Thymus (tissue), 11 donors: ENCODE data around the gene SFTPA2. TPM values are rescaled to one million over a fixed set of nuclear protein-coding genes. Genes with fewer than 3 reads are reported as not detected.
"Not testable (repeated sequence)": the region's sequence is repeated elsewhere in the genome, so short reads cannot be mapped to it uniquely, and the experiment has no call there.

Experiments
- DNase-seq, 9 donors: peaks; one replicate each; pipeline ENCODE4 v3.0.0-alpha.2; 2013; ENCODE audit warnings: low spot score in 9 of 9, low read depth in 6 of 9, missing footprints in 1 of 9
- H3K27ac ChIP-seq, 2 donors: one replicate each; pipeline ENCODE4 v1.5.1; 2013; ENCODE audit warnings: control low read depth in 1 of 2, low read depth in 1 of 2, low read length in 1 of 2, mild to moderate bottlenecking in 1 of 2, moderate library complexity in 1 of 2
- H3K27me3 ChIP-seq, 2 donors: one replicate each; pipeline ENCODE4 v1.5.1; 2013; ENCODE audit warnings: low read length in 1 of 2; ENCODE audit not compliant: control insufficient read depth in 2 of 2, insufficient read depth in 1 of 2
- H3K36me3 ChIP-seq, 2 donors: one replicate each; pipeline ENCODE4 v1.5.1; 2013; ENCODE audit warnings: low read length in 1 of 2, mild to moderate bottlenecking in 1 of 2, moderate library complexity in 1 of 2; ENCODE audit not compliant: control insufficient read depth in 2 of 2, insufficient read depth in 2 of 2
- H3K4me1 ChIP-seq, 2 donors: one replicate each; pipeline ENCODE4 v1.5.1; 2013; ENCODE audit warnings: low read length in 2 of 2; ENCODE audit not compliant: control insufficient read depth in 2 of 2, insufficient read depth in 2 of 2
- H3K4me3 ChIP-seq, 2 donors: one replicate each; pipeline ENCODE4 v1.5.1; 2013; ENCODE audit warnings: low read length in 2 of 2, control low read depth in 1 of 2, mild to moderate bottlenecking in 1 of 2
- H3K9me3 ChIP-seq, 2 donors: one replicate each; pipeline ENCODE4 v1.5.1; 2013; ENCODE audit warnings: low read length in 1 of 2, mild to moderate bottlenecking in 1 of 2; ENCODE audit not compliant: control insufficient read depth in 2 of 2, insufficient read depth in 1 of 2
- WGBS: extraction: QIAGEN DNeasy Blood & Tissue Kit; methylation state at CpG from one replicate; pipeline ENCODE4 v1.1.7; 2013; 5-methylcytosine and 5-hydroxymethylcytosine counted together
- polyA plus RNA-seq: library from polyadenylated mRNA; stranded (reverse); fragments of 200-250 nt; gene quantifications from one replicate; pipeline ENCODE4 v1.2.3, GENCODE V29; 2013
- total RNA-seq: library from RNA; stranded (reverse); fragments of 120-200 nt; gene quantifications from one replicate; pipeline ENCODE4 v1.2.4, GENCODE V29; 2013
- donor health status: healthy.

The SFTPA2 gene
- total and polyA plus RNA-seq, 2 donors: 2.3 to 14.6 TPM

DNA sequence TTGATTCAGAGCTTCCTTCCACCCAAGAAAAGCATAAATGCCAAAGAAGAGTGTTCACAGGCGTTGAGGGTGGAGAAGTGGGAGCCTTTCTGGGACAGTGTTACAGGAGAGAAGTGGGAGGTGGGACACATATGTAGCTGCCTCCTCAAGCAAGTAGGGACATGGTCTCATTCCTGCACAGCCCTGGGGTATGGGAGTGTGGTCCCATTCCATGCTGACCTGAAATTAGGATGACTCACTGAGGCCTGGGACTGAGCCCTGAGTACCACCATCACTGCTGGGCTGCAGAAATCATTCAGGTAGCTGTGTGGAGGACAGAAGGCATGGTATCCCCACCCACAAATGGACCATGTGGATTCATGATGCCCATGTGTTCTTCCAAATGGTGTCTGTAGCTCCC is 33.2 kb upstream of the SFTPA2 start:
- Histone ChIP-seq H3K4me3 (no peak overlapping the region), H3K36me3 (no peaks in the 10 kb centered on the region), H3K9me3 (no peaks in the 10 kb centered on the region), H3K27me3 (no peaks in the 10 kb centered on the region), H3K4me1 (no peaks in the 10 kb centered on the region), H3K27ac (no peak overlapping the region)
- no peak for DNase-seq
- WGBS: 96% methylated on average over 1 of the region's 1 CpG

DNA sequence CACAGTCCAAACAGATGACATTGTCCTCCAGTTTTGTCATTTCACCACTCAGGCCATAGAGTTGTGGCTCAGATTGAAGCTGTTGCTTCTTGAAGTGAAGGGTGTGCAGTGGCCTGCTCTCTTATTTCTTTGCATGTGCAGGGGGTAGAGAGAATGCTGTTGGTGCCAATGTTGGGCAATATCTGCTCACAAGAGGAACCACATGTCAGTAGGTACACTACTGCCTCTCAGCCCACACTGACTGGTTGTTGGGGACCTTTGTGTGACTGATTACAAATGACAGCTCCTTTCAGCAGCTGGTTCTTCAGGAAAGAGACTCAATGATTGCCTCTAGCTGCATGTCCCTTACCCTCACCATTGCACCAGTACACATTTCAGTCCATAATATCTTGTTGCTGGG is 28.6 kb upstream of the SFTPA2 start:
- Histone ChIP-seq H3K4me3 (no peak overlapping the region), H3K27me3 (no peaks in the 10 kb centered on the region), H3K9me3 (no peaks in the 10 kb centered on the region), H3K36me3 (no peaks in the 10 kb centered on the region), H3K4me1 (no peaks in the 10 kb centered on the region), H3K27ac (no peak overlapping the region)
- DNase-seq: no peak

DNA sequence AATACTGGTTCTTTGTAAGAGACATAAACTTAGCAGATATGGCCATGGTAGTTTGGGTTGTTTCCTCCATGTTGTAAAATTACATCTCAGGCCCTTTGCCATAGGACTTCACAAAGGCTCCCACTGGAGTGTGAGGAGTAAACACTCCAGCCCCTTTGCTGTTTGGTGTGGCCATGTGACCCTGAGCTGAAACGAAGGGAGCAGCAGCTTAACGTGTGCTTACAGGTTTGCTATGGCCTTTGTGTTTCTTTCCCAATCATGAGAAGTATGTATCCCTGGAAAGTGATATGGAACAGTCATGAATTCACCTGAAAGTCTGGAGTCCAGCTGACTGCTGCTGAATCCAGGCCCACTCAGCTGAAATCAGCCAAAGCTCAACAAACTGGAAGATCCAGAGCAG is 26.7 kb upstream of the SFTPA2 start:
- Histone ChIP-seq H3K4me3 (no peak overlapping the region), H3K27ac (no peak overlapping the region), H3K27me3 (no peaks in the 10 kb centered on the region), H3K9me3 (no peaks in the 10 kb centered on the region), H3K4me1 (no peaks in the 10 kb centered on the region), H3K36me3 (no peaks in the 10 kb centered on the region)
- no peak for DNase-seq
- WGBS: 92% methylated on average over 2 of the region's 2 CpGs

DNA sequence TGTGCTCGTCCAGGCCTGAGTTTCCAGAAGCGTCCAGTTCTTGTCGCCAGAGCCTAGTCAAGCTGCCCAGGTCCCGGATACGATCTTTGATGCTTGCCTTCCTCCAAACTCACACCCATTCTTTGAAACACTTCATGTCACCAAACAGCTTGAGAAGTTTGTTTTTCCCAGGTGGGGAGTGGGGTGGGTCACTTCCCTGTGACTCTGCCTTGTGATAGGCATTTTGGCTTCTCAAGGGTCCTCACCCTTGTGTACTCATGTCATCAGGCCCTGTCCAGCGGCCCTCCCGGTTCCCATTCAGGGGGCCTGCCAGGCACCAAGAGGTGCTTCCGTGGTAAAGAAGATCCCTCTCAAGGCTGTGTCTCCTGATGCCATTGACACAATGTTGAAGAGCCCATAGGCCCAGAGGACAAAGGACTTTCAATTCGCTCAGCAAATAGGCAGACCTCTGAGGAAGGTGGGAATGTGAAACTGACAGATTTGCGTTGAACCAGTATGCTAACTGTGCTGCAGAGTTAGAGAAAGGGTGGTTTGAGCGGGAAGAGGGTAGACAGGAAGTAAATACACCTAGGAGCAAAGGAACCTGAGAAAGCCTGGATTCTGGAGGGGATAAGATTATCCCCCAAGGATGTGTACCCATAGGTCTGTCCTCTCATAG is 25.8 kb upstream of the SFTPA2 start:
- no peak overlapping the region for H3K4me3 ChIP-seq
- no peaks in the 10 kb centered on the region for H3K27me3 ChIP-seq
- H3K9me3 ChIP-seq: no peaks in the 10 kb centered on the region
- no peak for DNase-seq
- H3K36me3 ChIP-seq: no peaks in the 10 kb centered on the region
- H3K4me1 ChIP-seq: no peaks in the 10 kb centered on the region
- 97% methylated on average over 11 of the region's 11 CpGs for WGBS
- H3K27ac ChIP-seq: no peak overlapping the region

DNA sequence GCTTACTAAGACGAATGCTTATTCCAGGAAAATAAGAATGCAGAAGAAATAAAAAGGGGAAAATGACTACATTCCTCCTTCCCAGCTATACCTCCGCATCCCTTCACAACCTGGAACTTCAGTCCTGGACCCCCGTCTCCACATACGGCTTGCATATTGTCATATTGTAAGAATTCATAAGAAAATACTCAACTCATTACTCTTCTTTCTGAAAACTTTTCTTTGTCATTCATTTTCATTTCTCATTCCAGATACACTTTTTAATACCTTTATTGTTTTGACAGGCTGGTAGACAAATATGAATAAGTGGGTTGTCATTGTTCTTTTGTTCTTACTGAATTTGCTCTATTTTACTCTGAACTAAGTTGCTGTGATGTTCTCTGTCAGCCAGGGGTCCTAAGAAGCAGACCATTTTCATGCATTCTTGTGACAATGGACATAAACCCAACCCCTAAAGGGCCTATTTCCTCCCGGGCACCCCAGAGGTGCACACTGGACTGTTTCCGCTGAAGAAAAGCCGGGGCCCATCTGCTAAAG is 23.3 kb upstream of the SFTPA2 start:
- Histone ChIP-seq H3K4me1 (no peaks in the 10 kb centered on the region), H3K27ac (no peak overlapping the region), H3K9me3 (no peaks in the 10 kb centered on the region), H3K36me3 (no peaks in the 10 kb centered on the region), H3K4me3 (no peak overlapping the region), H3K27me3 (no peaks in the 10 kb centered on the region)
- DNase-seq: no peak
- 91% methylated on average over 7 of the region's 7 CpGs for WGBS

DNA sequence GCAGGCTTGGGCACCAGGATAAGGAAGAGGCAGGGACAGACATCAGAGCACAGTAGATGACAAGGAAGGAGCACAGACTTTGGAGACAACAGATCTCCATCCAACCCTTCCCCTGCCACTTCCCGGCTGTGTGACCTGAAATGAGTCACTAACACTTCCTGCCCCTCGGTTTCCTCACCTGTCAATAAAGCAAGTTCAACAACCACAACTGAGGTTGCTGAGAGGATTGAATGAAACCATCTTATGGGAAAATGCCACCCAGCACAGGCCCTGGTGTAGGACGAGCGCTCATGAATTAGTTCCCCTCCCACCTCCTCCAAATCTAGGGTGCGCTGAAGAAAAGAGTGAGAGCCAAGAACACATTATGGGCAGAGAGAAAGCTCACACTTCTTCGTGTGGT is 22.7 kb upstream of the SFTPA2 start:
- H3K27me3 ChIP-seq, H3K4me3 ChIP-seq, H3K4me1 ChIP-seq, H3K9me3 ChIP-seq, DNase-seq, H3K27ac ChIP-seq, H3K36me3 ChIP-seq: not testable (repeated sequence)
- 95% methylated on average over 6 of the region's 6 CpGs for WGBS

DNA sequence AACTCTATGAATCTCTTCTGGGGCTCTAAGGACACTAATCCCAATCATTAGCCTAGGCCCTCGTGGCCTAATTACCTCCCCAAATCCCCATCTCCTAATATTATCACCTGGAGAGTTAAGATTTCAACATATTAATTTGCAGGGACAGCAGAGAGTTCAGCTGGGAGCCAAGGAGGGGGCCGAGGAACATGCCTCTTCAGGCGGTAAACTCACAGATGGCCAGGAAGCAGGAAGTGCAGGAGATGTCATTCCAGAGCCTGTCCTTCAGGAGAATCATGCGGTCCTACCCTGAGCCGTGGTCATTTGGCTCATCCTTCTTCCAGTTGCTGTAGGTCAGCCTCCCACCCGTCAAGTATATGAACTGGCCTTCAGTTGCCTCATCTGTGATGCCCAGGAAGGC is 21.9 kb upstream of the SFTPA2 start:
- Histone ChIP-seq H3K27me3 (no peaks in the 10 kb centered on the region), H3K4me3 (no peak overlapping the region), H3K4me1 (no peaks in the 10 kb centered on the region), H3K27ac (no peak overlapping the region), H3K9me3 (no peaks in the 10 kb centered on the region), H3K36me3 (no peaks in the 10 kb centered on the region)
- no peak for DNase-seq
- 94% methylated on average over 6 of the region's 6 CpGs for WGBS

DNA sequence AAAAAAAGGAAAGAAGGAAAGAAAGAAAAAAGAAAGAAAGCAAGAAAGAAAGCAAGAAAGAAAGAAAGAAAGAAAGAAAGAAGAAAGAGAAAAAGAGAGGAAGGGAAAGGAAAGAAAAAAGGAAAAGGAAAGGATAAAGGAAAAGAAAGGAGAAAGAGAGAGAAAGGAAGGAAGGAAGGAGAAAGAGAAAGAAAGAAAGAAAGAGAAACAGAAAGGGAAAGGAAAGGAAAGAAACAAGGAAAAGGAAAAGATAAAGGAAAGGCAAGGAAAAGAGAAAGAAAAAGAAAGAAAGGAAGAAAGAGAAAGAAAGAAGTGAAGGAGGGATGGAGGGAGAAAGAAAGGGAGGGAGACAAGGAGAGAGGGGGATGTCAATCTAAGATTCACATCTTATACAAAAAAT is 20.8 kb upstream of the SFTPA2 start:
- DNase-seq: no peak
- Histone ChIP-seq H3K27me3 (no peaks in the 10 kb centered on the region), H3K27ac (no peak overlapping the region), H3K4me3 (no peak overlapping the region), H3K36me3 (no peaks in the 10 kb centered on the region), H3K4me1 (no peaks in the 10 kb centered on the region), H3K9me3 (no peaks in the 10 kb centered on the region)

DNA sequence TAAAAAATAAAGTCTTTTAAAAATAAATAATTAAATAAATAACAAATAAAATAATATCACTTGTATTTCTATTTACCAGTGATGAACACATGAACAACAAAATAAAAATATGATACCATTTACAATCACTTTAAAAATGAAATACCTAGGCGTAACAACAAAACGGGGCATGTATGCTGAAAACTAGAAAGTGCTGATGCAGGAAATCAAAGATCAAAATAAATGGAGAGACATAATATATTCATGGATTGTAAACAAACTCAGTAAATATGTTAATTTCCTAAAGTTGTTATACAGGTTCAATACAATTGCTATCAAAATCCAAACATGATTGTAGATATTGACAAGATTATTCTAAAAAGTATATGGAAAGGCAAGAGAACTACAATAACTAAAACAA is 19.2 kb upstream of the SFTPA2 start:
- DNase-seq: no peak
- 98% methylated on average over 2 of the region's 2 CpGs for WGBS
- no peaks in the 10 kb centered on the region for H3K9me3 ChIP-seq
- H3K4me3 ChIP-seq: no peak overlapping the region
- H3K27me3 ChIP-seq: no peaks in the 10 kb centered on the region
- no peaks in the 10 kb centered on the region for H3K36me3 ChIP-seq
- H3K27ac ChIP-seq: no peak overlapping the region
- H3K4me1 ChIP-seq: no peaks in the 10 kb centered on the region

DNA sequence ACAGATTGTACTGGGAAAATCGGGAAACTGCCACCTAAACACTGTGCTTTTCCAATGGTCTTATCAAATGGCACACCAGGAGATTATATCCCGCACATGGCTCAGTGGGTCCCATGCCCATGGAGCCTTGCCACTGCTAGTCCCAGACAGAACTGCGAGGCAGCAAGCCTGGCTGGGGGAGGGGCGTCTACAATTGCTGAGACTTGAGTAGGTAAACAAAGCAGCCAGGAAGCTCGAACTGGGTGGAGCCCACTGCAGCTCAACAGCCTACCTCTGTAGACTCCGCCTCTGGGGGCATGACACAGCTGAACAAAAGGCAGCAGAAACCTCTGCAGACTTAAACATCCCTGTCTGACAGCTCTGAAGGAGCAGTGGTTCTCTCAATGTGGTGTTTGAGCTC is 10.4 kb upstream of the SFTPA2 start:
- WGBS: 96% methylated on average over 6 of the region's 6 CpGs
- H3K4me3 ChIP-seq, H3K27me3 ChIP-seq, H3K9me3 ChIP-seq, H3K36me3 ChIP-seq, H3K27ac ChIP-seq, H3K4me1 ChIP-seq, DNase-seq: not testable (repeated sequence)
